GM20000 (cell line): ENCODE results near the gene MSI2.
A peak's percentile ranks its signal among the peaks of the same experiment; 100 is the strongest.

ENCODE experiments used
- DNase-seq: peaks from one replicate; pipeline ENCODE4 v3.0.0; 2012; ENCODE audit warnings: low spot score
- CTCF ChIP-seq: IDR thresholded peaks from 2 replicates; pipeline ENCODE4 v1.5.1; 2012; ENCODE audit warnings: mild to moderate bottlenecking, control low read depth; ENCODE audit errors: extremely low read depth, missing control alignments

Gene MSI2

GRCh38 chr17:57451643-57452042, 195.3 kb downstream of the MSI2 start:
- no peak for DNase-seq
- no peak for TF ChIP-seq CTCF

GRCh38 chr17:57453841-57454425, 197.6 kb downstream of the MSI2 start:
- no peak for TF ChIP-seq CTCF
- DNase-seq = no peak

GRCh38 chr17:57454729-57455062, 198.4 kb downstream of the MSI2 start:
- DNase-seq = no peak
- TF ChIP-seq CTCF = no peak

GRCh38 chr17:57455063-57455914, 199.0 kb downstream of the MSI2 start:
- DNase-seq = peak; percentile 72
- no peak for TF ChIP-seq CTCF

GRCh38 chr17:57456622-57457021, 200.3 kb downstream of the MSI2 start:
- no peak for DNase-seq
- no peak for TF ChIP-seq CTCF

- TF ChIP-seq CTCF = no peak
- DNase-seq = no peak
These were observed 200.9 kb downstream of the MSI2 start for GRCh38 chr17:57457188-57457587.

- no peak for DNase-seq
- no peak for TF ChIP-seq CTCF
These were observed 202.5 kb downstream of the MSI2 start for GRCh38 chr17:57458718-57459285.
